GM19193 (cell line): Measurements from ENCODE around the gene MAMLD1.

ENCODE experiments used
- POLR2A ChIP-seq: IDR thresholded peaks from 4 replicates; pipeline ENCODE4 v1.6.1; 2011; ENCODE audit not compliant: insufficient read depth, insufficient read length; ENCODE audit errors: extremely low read depth

The MAMLD1 gene

GRCh38 chrX:150362599-150363481 is at the start of gene MAMLD1:
Gene MAMLD1, plus strand, starts transcription at chrX:150363317. Its CDS starts 82,200 bp downstream, at chrX:150445517.
- TF ChIP-seq POLR2A = no peak

GRCh38 chrX:150313514-150313913 is 49.6 kb upstream of the MAMLD1 start:
- TF ChIP-seq POLR2A = no peak

GRCh38 chrX:150314186-150314585 is 48.9 kb upstream of the MAMLD1 start:
- no peak for TF ChIP-seq POLR2A

GRCh38 chrX:150316564-150316963 is 46.6 kb upstream of the MAMLD1 start:
- TF ChIP-seq POLR2A = no peak

- TF ChIP-seq POLR2A = no peak
Observed at GRCh38 chrX:150323020-150323419, 40.1 kb upstream of the MAMLD1 start.

- no peak for TF ChIP-seq POLR2A
Observed at GRCh38 chrX:150324035-150324728, 38.9 kb upstream of the MAMLD1 start.

GRCh38 chrX:150324919-150325318 is 38.2 kb upstream of the MAMLD1 start:
- TF ChIP-seq POLR2A = no peak

- TF ChIP-seq POLR2A = no peak
Observed at GRCh38 chrX:150326541-150327247, 36.4 kb upstream of the MAMLD1 start.

GRCh38 chrX:150329282-150329681 is 33.8 kb upstream of the MAMLD1 start:
- no peak for TF ChIP-seq POLR2A

- TF ChIP-seq POLR2A = no peak
Observed at GRCh38 chrX:150329868-150330267, 33.2 kb upstream of the MAMLD1 start.

- TF ChIP-seq POLR2A = no peak
Observed at GRCh38 chrX:150332023-150332422, 31.1 kb upstream of the MAMLD1 start.

- TF ChIP-seq POLR2A = no peak
Observed at GRCh38 chrX:150334100-150334499, 29.0 kb upstream of the MAMLD1 start.

GRCh38 chrX:150334981-150335380 is 28.1 kb upstream of the MAMLD1 start:
- TF ChIP-seq POLR2A = no peak

GRCh38 chrX:150337026-150337425 is 26.1 kb upstream of the MAMLD1 start:
- TF ChIP-seq POLR2A = no peak

GRCh38 chrX:150337536-150337935 is 25.6 kb upstream of the MAMLD1 start:
- TF ChIP-seq POLR2A = no peak

GRCh38 chrX:150338615-150339014 is 24.5 kb upstream of the MAMLD1 start:
- no peak for TF ChIP-seq POLR2A

GRCh38 chrX:150339736-150340135 is 23.4 kb upstream of the MAMLD1 start:
- no peak for TF ChIP-seq POLR2A
